ENCODE measurements around the gene LEMD2. TPM values are rescaled to one million over a fixed set of nuclear protein-coding genes. Genes with fewer than 3 reads are reported as not detected.
A peak's percentile ranks its signal among the peaks of the same experiment; 100 is the strongest.

Gene LEMD2
- total RNA-seq, result 10 to 100 TPM; 42.2 to 69.1 (median 59.0) TPM

DNA sequence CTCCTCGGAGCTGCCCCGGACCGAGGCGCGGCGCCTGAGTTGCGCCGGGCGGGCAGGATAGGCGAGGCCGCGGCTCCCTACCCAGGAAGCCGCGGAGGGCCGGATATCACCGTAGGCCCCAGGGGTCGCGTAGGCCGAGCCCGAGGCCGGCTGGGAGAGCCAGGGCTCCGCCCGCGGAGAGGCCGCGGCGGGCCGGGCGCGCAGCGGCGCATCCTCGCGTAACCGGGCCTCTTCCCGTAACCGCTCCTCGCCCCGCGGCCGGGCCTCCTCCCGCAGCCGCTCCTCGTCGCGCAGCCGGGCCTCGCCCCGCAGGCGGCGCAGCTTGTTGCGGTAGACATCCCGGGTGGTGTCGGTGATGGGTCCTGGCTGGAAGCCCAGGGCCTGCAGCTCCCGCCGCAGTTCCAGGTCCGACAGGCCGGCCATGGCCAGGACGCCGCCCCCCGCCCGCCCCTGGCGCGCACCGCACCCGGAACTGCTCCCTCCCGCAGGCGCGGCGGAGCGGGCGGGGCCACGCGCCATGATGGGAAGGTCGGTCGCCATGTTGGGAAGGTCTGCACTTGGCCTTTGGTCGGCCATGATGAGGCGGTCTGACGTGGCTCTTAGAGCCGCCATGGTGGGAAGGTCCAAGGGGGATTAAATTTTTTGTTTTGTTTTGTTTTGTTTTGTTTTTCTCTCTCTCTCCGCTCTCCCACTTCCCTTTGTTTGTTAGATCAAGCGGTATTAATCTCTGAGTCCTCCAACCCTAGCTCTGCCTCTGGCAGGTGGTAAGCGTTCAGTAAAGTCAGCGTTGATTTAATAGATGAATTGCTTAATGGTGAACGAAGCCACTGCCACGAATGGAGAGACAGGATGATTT, at the start of gene LEMD2:
Gene LEMD2 (minus strand): TSS at position 437 of the 856 bp plus-strand sequence. CDS start 14 bp downstream, at position 423.
- peak; percentile 90 to 91 for DNase-seq (ENCODE audit: low spot score in 2 of 2)
- no peaks in the 10 kb centered on the region for H3K27me3 ChIP-seq
- intact Hi-C loops (cut with DNase I; ENCODE audit: low total_unique reads), result loop anchor here (5.0 kb wide), 1 partner anchor 837 kb away; the partner anchor contains the start of gene HLA-DMA
- H3K4me3 ChIP-seq, result peak within 1 kb of the TSS; percentile 94 to 97 (median 95)
- TF ChIP-seq POLR2AphosphoS5 (IDR thresholded peaks at IDR 0.05), result peak; percentile 98 to 99 (median 99)
- peak; percentile 76 for TF ChIP-seq POLR2A (IDR thresholded peaks at IDR 0.05)
- TF ChIP-seq CTCF (IDR thresholded peaks at IDR 0.05), result no peak
- no peaks in the 10 kb centered on the region for H3K36me3 ChIP-seq
- peak within 1 kb of the TSS; percentile 96 to 97 for H3K27ac ChIP-seq
- H3K4me1 ChIP-seq, result peaks cover 0 to 21% of the 10 kb centered on the region in 2 donors
- no peaks in the 10 kb centered on the region for H3K9me3 ChIP-seq

DNA sequence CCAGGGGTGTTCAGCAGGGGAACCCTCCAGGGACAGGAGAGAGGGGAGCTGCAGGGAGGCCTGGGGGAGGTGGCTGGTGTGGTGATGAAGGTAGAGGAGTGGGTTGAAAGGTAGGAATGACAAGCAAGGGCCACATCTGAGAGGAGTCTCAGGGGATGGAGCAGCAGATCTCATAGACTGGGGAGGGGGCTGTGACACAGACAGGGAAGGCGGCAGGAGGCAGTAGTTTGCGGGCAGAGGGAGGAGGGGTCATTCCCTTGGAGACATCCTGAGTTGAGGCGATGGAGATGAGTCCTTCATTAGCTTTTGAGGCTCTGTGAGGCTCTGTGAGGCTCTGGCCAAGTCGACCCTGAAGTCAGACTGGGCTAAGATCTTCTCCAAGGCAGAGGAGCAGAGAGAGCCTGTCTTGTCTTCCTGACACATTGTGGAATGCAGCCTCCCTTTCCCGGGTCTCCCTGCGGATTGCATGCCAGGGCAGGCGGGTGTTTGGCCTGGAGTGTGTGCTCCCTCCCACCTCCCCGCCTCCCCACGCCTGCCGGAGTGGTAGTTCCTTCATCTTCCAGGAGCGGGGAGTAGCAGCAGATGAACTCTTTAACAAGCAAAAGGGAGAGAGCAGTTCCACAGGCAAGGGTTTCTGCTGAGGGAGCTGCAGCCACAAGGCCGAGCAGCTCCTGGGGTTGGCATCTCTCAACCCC, 49.2 kb upstream of the LEMD2 start:
- DNase-seq (ENCODE audit: low spot score in 2 of 2), result peak in 1 of 2 donors; percentile 23
- no peaks in the 10 kb centered on the region for H3K9me3 ChIP-seq
- no peaks in the 10 kb centered on the region for H3K27me3 ChIP-seq
- no peaks in the 10 kb centered on the region for H3K36me3 ChIP-seq
- H3K27ac ChIP-seq, result peak overlapping the region in 1 of 2 donors; percentile 38
- no peak for TF ChIP-seq CTCF (IDR thresholded peaks at IDR 0.05)
- no peak for TF ChIP-seq POLR2A (IDR thresholded peaks at IDR 0.05)
- no peak for TF ChIP-seq POLR2AphosphoS5 (IDR thresholded peaks at IDR 0.05)
- no peak overlapping the region for H3K4me3 ChIP-seq
- peaks cover 5 to 16% of the 10 kb centered on the region in 2 donors for H3K4me1 ChIP-seq
- intact Hi-C loops (cut with DNase I; ENCODE audit: low total_unique reads), result no loop called here

DNA sequence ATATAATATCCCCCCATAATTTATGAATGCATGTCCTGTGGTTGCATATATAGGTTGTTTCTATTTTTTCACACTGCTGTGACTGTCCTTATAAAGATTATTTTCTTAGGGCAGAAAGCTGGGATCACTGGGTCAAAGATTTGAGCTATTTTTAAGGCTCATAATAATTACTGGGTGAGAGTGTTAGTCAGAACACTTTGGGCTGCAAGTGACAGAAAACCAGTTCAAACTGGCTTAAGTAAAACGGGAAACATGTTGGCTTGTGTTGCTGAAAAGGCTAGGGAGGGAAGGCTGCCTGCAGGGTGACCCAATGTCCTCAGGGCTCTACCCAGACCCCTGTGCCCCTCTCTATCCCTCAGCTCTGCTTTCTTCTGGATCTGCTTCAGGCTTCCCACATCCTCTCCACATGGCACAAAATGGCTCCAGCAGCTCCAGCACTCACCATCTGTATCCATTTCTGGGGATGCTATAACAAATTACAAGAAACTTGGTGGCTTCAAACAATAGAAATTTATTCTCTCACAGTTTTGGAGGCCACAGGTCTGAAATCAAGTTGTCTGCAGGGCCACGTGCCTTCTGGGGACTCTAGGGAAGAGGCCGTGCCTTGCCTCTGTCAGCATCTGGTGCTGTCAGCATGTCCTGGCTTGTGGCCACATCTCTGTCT, 48.0 kb upstream of the LEMD2 start:
- TF ChIP-seq POLR2AphosphoS5 (IDR thresholded peaks at IDR 0.05) (no peak), POLR2A (IDR thresholded peaks at IDR 0.05) (no peak), CTCF (IDR thresholded peaks at IDR 0.05) (no peak)
- DNase-seq (ENCODE audit: low spot score in 2 of 2), result no peak
- Histone ChIP-seq H3K27me3 (no peaks in the 10 kb centered on the region), H3K4me3 (no peak overlapping the region), H3K27ac (no peak overlapping the region), H3K9me3 (no peaks in the 10 kb centered on the region), H3K4me1 (peaks cover 5 to 16% of the 10 kb centered on the region in 2 donors), H3K36me3 (no peaks in the 10 kb centered on the region)
- intact Hi-C loops (cut with DNase I; ENCODE audit: low total_unique reads), result no loop called here

DNA sequence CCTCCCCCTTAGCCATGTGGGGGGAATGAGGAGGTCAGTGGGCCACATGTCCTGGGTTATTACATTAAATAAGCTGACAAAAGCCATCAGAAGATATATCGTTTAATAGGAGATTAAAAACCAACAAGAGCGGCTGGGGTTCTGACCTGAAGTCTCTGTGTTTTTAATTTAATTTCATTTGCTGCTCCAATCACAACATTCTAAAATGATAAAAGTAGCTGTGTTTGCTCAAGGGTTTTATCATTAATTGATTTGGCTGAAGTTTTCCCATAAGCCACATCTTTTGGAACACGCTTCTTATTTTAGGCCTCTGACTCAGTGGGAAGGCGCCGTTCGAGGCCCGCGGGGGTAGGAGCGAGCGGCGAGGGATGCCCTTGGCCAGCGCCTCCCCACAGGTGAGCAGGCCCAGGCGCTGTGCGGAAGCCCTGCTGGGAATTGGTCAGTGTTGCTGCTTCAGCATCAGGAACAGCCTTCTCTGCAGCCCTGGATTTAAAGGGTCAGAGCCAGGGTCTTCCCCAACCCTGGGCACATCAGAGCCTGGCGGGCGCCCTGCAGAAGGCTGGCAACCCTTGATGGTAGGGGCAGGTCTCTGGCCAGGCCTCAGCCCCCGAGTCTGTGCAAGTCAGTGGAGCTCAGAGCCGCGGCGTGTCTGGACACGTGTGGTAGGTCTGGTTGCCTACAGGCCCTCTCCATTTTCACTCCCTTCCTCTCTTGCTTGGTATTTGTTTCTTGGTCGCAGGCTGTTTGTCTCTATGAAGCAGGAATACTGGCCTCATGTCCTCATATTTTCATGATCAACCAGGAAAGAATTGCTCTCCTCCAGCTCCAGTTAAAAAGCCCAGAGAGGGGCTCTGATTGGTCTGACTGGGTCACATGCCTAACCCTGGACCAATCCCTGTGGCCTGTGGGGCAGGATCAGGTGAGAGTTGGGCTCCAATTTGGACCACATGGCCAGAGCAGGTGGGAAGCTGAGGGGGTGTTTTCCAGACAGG, 45.8 kb upstream of the LEMD2 start:
- Histone ChIP-seq H3K4me1 (peaks cover 0 to 6% of the 10 kb centered on the region in 2 donors), H3K4me3 (no peak overlapping the region), H3K27ac (peak overlapping the region; percentile 33 to 72), H3K27me3 (peaks cover 0 to 10% of the 10 kb centered on the region in 2 donors), H3K9me3 (no peaks in the 10 kb centered on the region), H3K36me3 (no peaks in the 10 kb centered on the region)
- DNase-seq (ENCODE audit: low spot score in 2 of 2), result peak in 1 of 2 donors; percentile 36
- intact Hi-C loops (cut with DNase I; ENCODE audit: low total_unique reads), result no loop called here
- TF ChIP-seq POLR2A (IDR thresholded peaks at IDR 0.05) (no peak), CTCF (IDR thresholded peaks at IDR 0.05) (no peak), POLR2AphosphoS5 (IDR thresholded peaks at IDR 0.05) (no peak)
